SU-DHL-6 (cell line): ENCODE data around the gene HECW1.
"Not testable (repeated sequence)": the region's sequence is repeated elsewhere in the genome, so short reads cannot be mapped to it uniquely, and the experiment has no call there.

ENCODE experiments used
- H2AFZ ChIP-seq: fragments of 200-600 bp; sonication (generic); 2 replicates; pipeline ENCODE4 v1.6.1; 2014; ENCODE audit warnings: low read depth, mild to moderate bottlenecking, moderate library complexity, mixed read lengths, antibody characterized with exemption, low read length; ENCODE audit not compliant: severe bottlenecking
- H3F3A ChIP-seq: fragments of 200-600 bp; shearing (Covaris generic); 2 replicates; pipeline ENCODE4 v1.6.0; 2016; ENCODE audit warnings: antibody characterized with exemption, mild to moderate bottlenecking; ENCODE audit not compliant: insufficient read depth
- H3K27ac ChIP-seq: fragments of 200-600 bp; sonication (generic); 2 replicates; pipeline ENCODE4 v1.5.1; 2016; ENCODE audit warnings: low read depth, mild to moderate bottlenecking, low read length, moderate library complexity, mixed read lengths
- H3K27me3 ChIP-seq: fragments of 200-600 bp; sonication (generic), shearing (Covaris generic); 2 replicates; pipeline ENCODE4 v1.6.0; 2014; ENCODE audit warnings: mild to moderate bottlenecking, low read length
- H3K36me3 ChIP-seq: fragments of 200-600 bp; sonication (generic); 2 replicates; pipeline ENCODE4 v1.6.1; 2014; ENCODE audit warnings: mild to moderate bottlenecking, low read length, mixed read lengths
- H3K4me2 ChIP-seq: fragments of 300-600, 200-600 bp; shearing (Covaris generic), sonication (generic); 2 replicates; pipeline ENCODE4 v1.6.0; 2014; ENCODE audit warnings: low read length, low read depth, mild to moderate bottlenecking; ENCODE audit not compliant: poor library complexity, severe bottlenecking
- H3K4me3 ChIP-seq: fragments of 200-600 bp; sonication (generic); 2 replicates; pipeline ENCODE4 v1.5.1; 2014; ENCODE audit warnings: antibody characterized with exemption, low read length, mild to moderate bottlenecking, mixed read lengths; ENCODE audit not compliant: insufficient read depth, poor library complexity, severe bottlenecking
- H3K79me2 ChIP-seq: fragments of 200-600 bp; sonication (generic); 2 replicates; pipeline ENCODE4 v1.6.1; 2014; ENCODE audit warnings: mild to moderate bottlenecking, low read length, moderate library complexity; ENCODE audit not compliant: insufficient read depth
- H3K9ac ChIP-seq: fragments of 200-600 bp; sonication (generic); 2 replicates; pipeline ENCODE4 v1.7.0; 2014; ENCODE audit warnings: mild to moderate bottlenecking, low read length
- H3K9me2 ChIP-seq: fragments of 200-600 bp; sonication (generic); replicated peaks from 2 replicates; pipeline ENCODE4 v1.6.1; 2014; ENCODE audit warnings: low read length; ENCODE audit not compliant: insufficient read depth
- H3K9me3 ChIP-seq: fragments of 200-600 bp; sonication (generic); 2 replicates; pipeline ENCODE4 v1.6.1; 2014; ENCODE audit warnings: low read length, mixed read lengths; ENCODE audit not compliant: insufficient read depth
- H4K20me1 ChIP-seq: fragments of 200-600 bp; sonication (generic); 2 replicates; pipeline ENCODE4 v1.6.1; 2014; ENCODE audit warnings: low read depth, mild to moderate bottlenecking, antibody characterized with exemption, low read length, moderate library complexity, mixed read lengths
- CTCF ChIP-seq: fragments of 200-600 bp; sonication (generic); IDR thresholded peaks from one replicate; pipeline ENCODE4 v1.5.1; 2017; ENCODE audit warnings: antibody characterized with exemption, mild to moderate bottlenecking, low read length, moderate library complexity; ENCODE audit not compliant: insufficient read depth, poor library complexity, severe bottlenecking
- EZH2phosphoT487 ChIP-seq: fragments of 200-600 bp; sonication (generic), shearing (Covaris generic); conservative IDR thresholded peaks from 2 replicates; pipeline ENCODE4 v1.6.1; 2018; ENCODE audit warnings: mild to moderate bottlenecking, antibody characterized with exemption, low read length, moderate library complexity, mixed read lengths

Gene HECW1

GRCh38 chr7:43568529-43568928 lies 456.1 kb downstream of the HECW1 start:
- TF ChIP-seq EZH2phosphoT487: no peak
- TF ChIP-seq CTCF: no peak

DNA sequence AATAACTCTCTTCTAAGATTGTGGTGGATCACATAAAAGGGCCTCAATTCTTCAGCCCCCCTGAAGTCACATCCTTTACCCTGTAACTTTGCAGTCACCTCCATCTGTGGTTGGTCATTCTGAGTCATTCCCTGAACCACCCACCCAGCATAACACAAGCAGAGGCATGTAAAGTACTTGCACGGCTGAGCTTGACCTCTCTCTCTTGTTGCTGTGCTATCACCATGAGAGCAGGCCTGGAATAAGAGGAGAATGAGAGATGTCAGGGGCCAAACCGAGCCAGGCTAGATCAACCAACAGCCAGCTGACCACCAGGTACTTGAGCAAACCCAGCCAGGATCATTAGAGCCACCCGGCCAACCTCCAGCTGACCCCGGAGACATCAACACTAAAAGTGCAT lies 457.0 kb downstream of the HECW1 start:
- H4K20me1 ChIP-seq: no peaks in the 10 kb centered on the region
- no peaks in the 10 kb centered on the region for H3K9me2 ChIP-seq
- no peak overlapping the region for H3K27ac ChIP-seq
- no peaks in the 10 kb centered on the region for H3K27me3 ChIP-seq
- H3F3A ChIP-seq: no peaks in the 10 kb centered on the region
- no peaks in the 10 kb centered on the region for H3K36me3 ChIP-seq
- H3K4me2 ChIP-seq: no peak overlapping the region
- H3K4me3 ChIP-seq: no peak overlapping the region
- H3K79me2 ChIP-seq: no peaks in the 10 kb centered on the region
- H3K9ac ChIP-seq: no peak overlapping the region
- TF ChIP-seq EZH2phosphoT487: no peak
- H2AFZ ChIP-seq: no peak overlapping the region
- H3K9me3 ChIP-seq: no peaks in the 10 kb centered on the region

More at GRCh38 chr7:43568529-43568928, 456.1 kb downstream of the HECW1 start:
- Histone ChIP-seq H3K9ac (no peak overlapping the region), H3K27ac (no peak overlapping the region), H3K27me3 (no peaks in the 10 kb centered on the region), H3K79me2 (no peaks in the 10 kb centered on the region), H3K9me2 (no peaks in the 10 kb centered on the region), H3K36me3 (no peaks in the 10 kb centered on the region), H3K9me3 (no peaks in the 10 kb centered on the region), H3F3A (no peaks in the 10 kb centered on the region), H2AFZ (no peak overlapping the region), H3K4me2 (no peak overlapping the region), H4K20me1 (no peaks in the 10 kb centered on the region), H3K4me3 (no peak overlapping the region)

DNA sequence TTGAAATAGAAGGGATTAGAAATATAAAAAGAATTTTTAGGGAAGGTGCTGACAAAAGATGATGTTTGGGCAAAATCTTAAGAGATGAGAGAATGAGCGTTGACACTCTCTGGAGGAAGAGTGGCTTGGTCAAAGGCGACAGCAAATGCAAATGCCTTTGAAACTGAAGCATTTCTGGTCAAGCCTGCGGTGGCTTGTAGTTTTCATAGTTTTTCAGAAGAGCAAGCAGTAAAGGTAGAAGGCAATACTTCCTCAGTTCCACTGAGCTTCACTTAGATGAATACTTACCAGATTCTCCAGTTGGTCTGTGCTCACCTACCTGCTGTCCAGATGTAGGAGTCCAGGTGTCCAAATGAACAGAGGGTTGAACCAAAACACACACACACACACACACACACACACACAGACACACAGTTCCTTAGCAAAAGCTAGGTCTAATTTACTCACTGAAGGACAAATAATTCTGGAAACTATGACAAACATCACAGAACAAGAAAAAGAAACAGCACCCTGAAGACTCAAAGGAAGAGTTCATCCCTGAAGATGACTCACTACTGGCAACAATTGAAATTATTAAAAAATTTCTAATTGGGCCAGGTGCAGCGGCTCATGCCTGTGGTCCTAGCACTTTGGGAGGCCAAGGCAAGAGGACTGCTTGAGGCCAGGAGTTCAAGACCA lies 458.4 kb downstream of the HECW1 start:
- Histone ChIP-seq H3K4me2 (no peak overlapping the region), H3K9me2 (no peaks in the 10 kb centered on the region), H3K4me3 (no peak overlapping the region), H3K9me3 (no peaks in the 10 kb centered on the region), H3K27me3 (no peaks in the 10 kb centered on the region), H3K79me2 (no peaks in the 10 kb centered on the region), H2AFZ (no peak overlapping the region), H3K36me3 (no peaks in the 10 kb centered on the region), H3K27ac (no peak overlapping the region), H3F3A (no peaks in the 10 kb centered on the region), H4K20me1 (no peaks in the 10 kb centered on the region), H3K9ac (no peak overlapping the region)
- TF ChIP-seq EZH2phosphoT487 (no peak), CTCF (no peak)

- H3K27me3 ChIP-seq: no peaks in the 10 kb centered on the region
- H3K4me2 ChIP-seq: no peak overlapping the region
- H3F3A ChIP-seq: no peaks in the 10 kb centered on the region
- H4K20me1 ChIP-seq: no peaks in the 10 kb centered on the region
- H3K9me3 ChIP-seq: no peaks in the 10 kb centered on the region
- H3K9me2 ChIP-seq: no peaks in the 10 kb centered on the region
- no peak overlapping the region for H2AFZ ChIP-seq
- H3K79me2 ChIP-seq: no peaks in the 10 kb centered on the region
- H3K4me3 ChIP-seq: no peak overlapping the region
- H3K9ac ChIP-seq: no peak overlapping the region
- no peaks in the 10 kb centered on the region for H3K36me3 ChIP-seq
- H3K27ac ChIP-seq: no peak overlapping the region
- TF ChIP-seq CTCF (no peak), EZH2phosphoT487 (no peak)
Observed at GRCh38 chr7:43572516-43573049, 460.1 kb downstream of the HECW1 start.

DNA sequence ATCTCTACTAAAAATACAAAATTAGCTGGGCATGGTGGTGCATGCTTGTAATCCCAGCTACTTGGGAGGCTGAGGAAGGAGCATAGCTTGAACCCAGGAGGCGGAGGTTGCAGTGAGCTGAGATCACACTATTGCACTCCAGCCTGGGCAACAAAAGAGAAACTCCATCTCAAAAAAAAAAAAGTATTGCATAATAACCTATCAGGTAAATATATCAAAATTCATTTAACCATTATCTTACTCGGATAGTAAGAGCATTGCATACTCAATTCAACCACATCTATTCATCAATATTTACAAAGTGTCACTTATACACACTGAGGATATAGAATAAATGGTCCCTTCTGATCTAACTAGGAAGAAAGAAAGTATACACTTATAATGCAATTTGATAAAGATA lies 461.4 kb downstream of the HECW1 start:
- H3K4me2 ChIP-seq, H3K36me3 ChIP-seq, H4K20me1 ChIP-seq, H2AFZ ChIP-seq, H3K79me2 ChIP-seq, H3K27me3 ChIP-seq, H3K4me3 ChIP-seq, H3K9me2 ChIP-seq, H3F3A ChIP-seq, H3K27ac ChIP-seq, H3K9me3 ChIP-seq, H3K9ac ChIP-seq: not testable (repeated sequence)
